Measurements from ENCODE around the gene ZNF689. TPM values are rescaled to one million over a fixed set of nuclear protein-coding genes. Genes with fewer than 3 reads are reported as not detected.

ZNF689 gene
- polyA plus RNA-seq, 1 donor, result 8.6 TPM

DNA sequence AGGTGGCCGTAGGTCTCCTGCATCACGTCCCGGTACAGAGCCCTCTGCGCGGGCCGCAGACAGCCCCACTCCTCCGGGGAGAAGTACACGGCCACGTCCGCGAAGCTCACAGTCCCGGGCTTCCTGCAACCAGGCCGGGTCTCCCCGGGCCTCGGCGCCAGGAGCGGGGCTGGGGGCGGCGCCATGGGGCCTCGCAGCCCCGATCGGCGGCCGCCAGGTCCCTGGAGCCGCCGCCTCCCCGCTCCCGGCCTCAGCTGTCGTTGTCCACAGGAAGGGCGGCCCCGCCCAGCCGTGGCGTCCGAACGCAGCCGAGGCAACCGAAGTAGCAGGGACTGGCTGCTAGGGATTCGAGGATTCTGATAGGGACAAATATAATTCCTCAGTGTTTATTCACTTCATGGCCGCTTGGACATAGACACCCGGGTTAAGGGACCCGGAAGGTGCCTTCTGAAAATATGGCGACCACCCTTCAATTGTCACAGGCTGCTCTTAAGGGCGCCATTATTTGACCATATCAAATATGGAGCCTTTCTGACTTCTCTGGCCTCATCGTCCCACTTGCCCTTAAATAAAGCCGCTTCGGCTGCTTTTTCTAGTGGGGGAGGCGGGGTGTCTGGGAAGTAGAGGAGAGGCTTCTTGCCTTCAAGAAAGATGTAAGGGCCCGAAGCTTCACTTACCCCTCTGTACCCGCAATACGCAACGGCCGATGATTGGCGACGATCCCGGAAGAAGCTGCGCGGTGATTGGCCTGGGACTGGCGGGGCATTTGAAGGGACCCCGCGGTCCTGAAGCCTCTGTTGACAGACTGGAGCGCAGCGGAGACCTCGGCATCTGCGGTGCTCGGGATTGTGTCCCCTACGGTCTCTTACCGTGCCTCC lies 38.5 kb downstream of the ZNF689 start, which contains the start of gene ZNF688:
Gene ZNF688 (minus strand): TSS at position 270 of the 878 bp plus-strand sequence. CDS start 85 bp downstream, at position 185.
- peak within 1 kb of the TSS; percentile 79 for H3K4me3 ChIP-seq (ENCODE audit: low read length)
- peak; percentile 98 to 99 for DNase-seq
- WGBS (ENCODE audit: insufficient coverage, low lambda C conversion rate), result no CpG with 5 or more reads among the region's 67 CpGs
- H3K9me3 ChIP-seq (ENCODE audit: control insufficient read depth, low read depth, low read length), result peaks cover 2% of the 10 kb centered on the region
- H3K27me3 ChIP-seq (ENCODE audit: control insufficient read depth, insufficient read depth, low read length), result no peaks in the 10 kb centered on the region
- peaks cover 16% of the 10 kb centered on the region for H3K4me1 ChIP-seq (ENCODE audit: control insufficient read depth, insufficient read depth, low read length)
- peaks cover 6% of the 10 kb centered on the region for H3K36me3 ChIP-seq (ENCODE audit: control insufficient read depth, insufficient read depth, low read length)
- H3K27ac ChIP-seq (ENCODE audit: low read length), result peak within 1 kb of the TSS; percentile 99

DNA sequence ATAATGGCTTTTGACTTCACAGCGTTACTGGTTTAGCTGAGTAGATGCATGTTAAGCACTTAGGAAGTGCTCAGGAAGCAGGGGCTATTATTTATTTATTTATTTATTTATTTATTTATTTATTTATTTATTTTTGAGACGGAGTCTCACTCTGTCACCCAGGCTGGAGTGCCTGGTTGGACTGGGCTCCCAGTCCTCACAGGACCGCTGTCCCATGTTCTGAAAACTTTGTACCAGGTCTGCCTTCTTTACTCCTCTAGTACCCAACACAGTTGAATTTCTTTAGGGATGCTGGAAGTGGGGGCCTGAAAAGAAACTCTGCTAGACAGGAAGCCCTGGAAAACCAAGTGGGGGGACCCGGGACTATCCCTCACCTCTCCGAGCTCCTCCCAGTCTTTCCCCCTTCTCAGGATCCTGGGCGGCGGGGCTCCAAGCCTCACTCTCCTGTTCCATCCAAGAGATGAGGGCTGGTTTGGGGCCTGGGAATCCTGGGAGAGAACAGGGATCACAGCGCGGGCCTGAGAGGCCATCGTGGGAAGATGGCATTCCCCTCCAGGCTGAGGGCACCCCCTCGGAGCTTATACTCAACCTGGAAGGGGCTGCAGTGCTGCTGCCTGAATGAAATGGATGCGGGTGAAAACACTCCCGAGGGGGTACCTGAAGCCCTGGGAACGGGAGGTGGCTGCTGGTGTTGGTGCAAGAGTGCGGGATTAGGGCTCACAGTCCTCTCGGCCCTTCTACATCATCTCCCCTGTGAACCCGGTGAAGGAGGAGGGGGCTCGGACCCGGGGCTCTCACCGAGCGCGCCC lies 39.3 kb downstream of the ZNF689 start:
- DNase-seq, result peak; percentile 23 to 70
- Histone ChIP-seq H3K4me3 (ENCODE audit: low read length) (peak overlapping the region; percentile 79), H3K9me3 (ENCODE audit: control insufficient read depth, low read depth, low read length) (peaks cover 2% of the 10 kb centered on the region), H3K36me3 (ENCODE audit: control insufficient read depth, insufficient read depth, low read length) (peaks cover 3% of the 10 kb centered on the region), H3K27ac (ENCODE audit: low read length) (peak overlapping the region; percentile 99), H3K27me3 (ENCODE audit: control insufficient read depth, insufficient read depth, low read length) (no peaks in the 10 kb centered on the region), H3K4me1 (ENCODE audit: control insufficient read depth, insufficient read depth, low read length) (peaks cover 16% of the 10 kb centered on the region)
- whole genome bisulfite sequencing (ENCODE audit: insufficient coverage, low lambda C conversion rate), result 40% methylated on average over 2 of the region's 22 CpGs

DNA sequence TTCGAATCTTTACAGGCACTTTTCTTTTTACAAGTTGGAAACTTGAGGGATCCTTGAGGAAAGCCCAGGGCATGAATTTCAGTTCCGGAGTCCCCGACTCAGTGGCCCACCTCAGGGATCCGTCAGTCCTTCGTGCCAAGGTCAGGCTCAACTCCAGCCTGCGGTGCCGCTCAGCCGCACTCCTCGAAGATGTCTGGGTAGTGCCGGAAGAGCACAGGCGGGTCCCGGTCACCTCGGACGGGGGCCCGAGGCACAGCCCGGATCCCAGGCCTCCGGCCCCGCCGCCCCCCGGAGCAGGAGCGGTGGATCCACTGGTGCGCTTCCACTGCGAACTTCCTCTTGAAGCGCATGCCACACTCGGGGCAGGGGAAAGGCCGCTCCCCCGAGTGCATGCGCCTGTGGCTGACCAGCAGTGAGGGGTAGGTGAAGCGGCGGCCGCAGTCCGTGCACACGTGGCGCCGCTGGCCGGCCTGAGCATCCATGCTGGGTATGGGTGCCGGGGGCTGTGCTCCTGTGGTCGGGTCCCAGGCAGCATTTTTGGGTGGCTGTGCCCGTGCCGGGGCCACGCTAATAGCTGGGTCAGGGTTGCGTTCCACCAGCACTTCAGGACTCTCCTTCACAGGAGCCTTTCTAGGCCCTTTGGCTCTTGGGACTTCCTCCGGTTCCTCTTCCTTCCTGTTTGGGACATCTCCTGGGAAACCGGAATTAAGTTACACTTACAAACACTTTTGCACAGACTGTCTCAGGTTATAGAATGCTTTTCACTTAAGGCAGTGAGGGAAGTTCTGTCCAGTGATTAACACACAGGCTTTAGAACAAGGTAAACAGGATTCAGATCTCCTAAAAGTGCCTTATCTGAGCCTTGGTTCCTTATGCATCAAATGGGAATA lies 40.2 kb downstream of the ZNF689 start:
- peak in 1 of 2 donors; percentile 23 for DNase-seq
- no peak overlapping the region for H3K4me3 ChIP-seq (ENCODE audit: low read length)
- H3K36me3 ChIP-seq (ENCODE audit: control insufficient read depth, insufficient read depth, low read length), result peaks cover 3% of the 10 kb centered on the region
- no CpG with 5 or more reads among the region's 44 CpGs for WGBS (ENCODE audit: insufficient coverage, low lambda C conversion rate)
- H3K27ac ChIP-seq (ENCODE audit: low read length), result peak overlapping the region; percentile 99
- peaks cover 16% of the 10 kb centered on the region for H3K4me1 ChIP-seq (ENCODE audit: control insufficient read depth, insufficient read depth, low read length)
- peaks cover 2% of the 10 kb centered on the region for H3K9me3 ChIP-seq (ENCODE audit: control insufficient read depth, low read depth, low read length)
- H3K27me3 ChIP-seq (ENCODE audit: control insufficient read depth, insufficient read depth, low read length), result no peaks in the 10 kb centered on the region

- WGBS (ENCODE audit: insufficient coverage, low lambda C conversion rate), result no CpG with 5 or more reads among the region's 3 CpGs
- H3K4me1 ChIP-seq (ENCODE audit: control insufficient read depth, insufficient read depth, low read length), result peaks cover 16% of the 10 kb centered on the region
Measured at GRCh38 chr16:30569281-30569680, 40.9 kb downstream of the ZNF689 start.

GRCh38 chr16:30567991-30568638 lies 42.1 kb downstream of the ZNF689 start:
- WGBS (ENCODE audit: insufficient coverage, low lambda C conversion rate), result 100% methylated on average over 1 of the region's 6 CpGs
- peak in 1 of 2 donors; percentile 38 for DNase-seq

More at GRCh38 chr16:30569281-30569680, 40.9 kb downstream of the ZNF689 start:
- Histone ChIP-seq H3K9me3 (ENCODE audit: control insufficient read depth, low read depth, low read length) (peaks cover 2% of the 10 kb centered on the region), H3K27me3 (ENCODE audit: control insufficient read depth, insufficient read depth, low read length) (no peaks in the 10 kb centered on the region), H3K27ac (ENCODE audit: low read length) (no peak overlapping the region), H3K36me3 (ENCODE audit: control insufficient read depth, insufficient read depth, low read length) (peaks cover 3% of the 10 kb centered on the region), H3K4me3 (ENCODE audit: low read length) (no peak overlapping the region)
- DNase-seq, result no peak

GRCh38 chr16:30567160-30567990 lies 42.8 kb downstream of the ZNF689 start:
- no peak overlapping the region for H3K4me3 ChIP-seq (ENCODE audit: low read length)
- peaks cover 12% of the 10 kb centered on the region for H3K4me1 ChIP-seq (ENCODE audit: control insufficient read depth, insufficient read depth, low read length)
- peaks cover 3% of the 10 kb centered on the region for H3K36me3 ChIP-seq (ENCODE audit: control insufficient read depth, insufficient read depth, low read length)
- no peak overlapping the region for H3K27ac ChIP-seq (ENCODE audit: low read length)
- peaks cover 2% of the 10 kb centered on the region for H3K9me3 ChIP-seq (ENCODE audit: control insufficient read depth, low read depth, low read length)
- no peaks in the 10 kb centered on the region for H3K27me3 ChIP-seq (ENCODE audit: control insufficient read depth, insufficient read depth, low read length)
- WGBS (ENCODE audit: insufficient coverage, low lambda C conversion rate), result 100% methylated on average over 1 of the region's 14 CpGs
- DNase-seq, result no peak

More at GRCh38 chr16:30567991-30568638, 42.1 kb downstream of the ZNF689 start:
- Histone ChIP-seq H3K4me1 (ENCODE audit: control insufficient read depth, insufficient read depth, low read length) (peaks cover 16% of the 10 kb centered on the region), H3K27ac (ENCODE audit: low read length) (no peak overlapping the region), H3K9me3 (ENCODE audit: control insufficient read depth, low read depth, low read length) (peaks cover 2% of the 10 kb centered on the region), H3K27me3 (ENCODE audit: control insufficient read depth, insufficient read depth, low read length) (no peaks in the 10 kb centered on the region), H3K36me3 (ENCODE audit: control insufficient read depth, insufficient read depth, low read length) (peaks cover 3% of the 10 kb centered on the region), H3K4me3 (ENCODE audit: low read length) (no peak overlapping the region)

GRCh38 chr16:30566531-30566930 lies 43.7 kb downstream of the ZNF689 start:
- Histone ChIP-seq H3K27ac (ENCODE audit: low read length) (no peak overlapping the region), H3K9me3 (ENCODE audit: control insufficient read depth, low read depth, low read length) (peaks cover 2% of the 10 kb centered on the region), H3K27me3 (ENCODE audit: control insufficient read depth, insufficient read depth, low read length) (no peaks in the 10 kb centered on the region), H3K4me3 (ENCODE audit: low read length) (no peak overlapping the region), H3K4me1 (ENCODE audit: control insufficient read depth, insufficient read depth, low read length) (peaks cover 9% of the 10 kb centered on the region), H3K36me3 (ENCODE audit: control insufficient read depth, insufficient read depth, low read length) (peaks cover 3% of the 10 kb centered on the region)
- 100% methylated on average over 2 of the region's 4 CpGs for WGBS (ENCODE audit: insufficient coverage, low lambda C conversion rate)
- no peak for DNase-seq

- Histone ChIP-seq H3K9me3 (ENCODE audit: control insufficient read depth, low read depth, low read length) (peaks cover 4% of the 10 kb centered on the region), H3K27ac (ENCODE audit: low read length) (no peak overlapping the region), H3K4me3 (ENCODE audit: low read length) (no peak overlapping the region), H3K36me3 (ENCODE audit: control insufficient read depth, insufficient read depth, low read length) (peaks cover 3% of the 10 kb centered on the region), H3K27me3 (ENCODE audit: control insufficient read depth, insufficient read depth, low read length) (no peaks in the 10 kb centered on the region), H3K4me1 (ENCODE audit: control insufficient read depth, insufficient read depth, low read length) (peaks cover 9% of the 10 kb centered on the region)
- DNase-seq, result no peak
- no CpG with 5 or more reads among the region's 8 CpGs for WGBS (ENCODE audit: insufficient coverage, low lambda C conversion rate)
Measured at GRCh38 chr16:30565984-30566383, 44.2 kb downstream of the ZNF689 start.

- Histone ChIP-seq H3K4me1 (ENCODE audit: control insufficient read depth, insufficient read depth, low read length) (peaks cover 9% of the 10 kb centered on the region), H3K4me3 (ENCODE audit: low read length) (no peak overlapping the region), H3K9me3 (ENCODE audit: control insufficient read depth, low read depth, low read length) (peaks cover 4% of the 10 kb centered on the region), H3K36me3 (ENCODE audit: control insufficient read depth, insufficient read depth, low read length) (peaks cover 3% of the 10 kb centered on the region), H3K27ac (ENCODE audit: low read length) (no peak overlapping the region), H3K27me3 (ENCODE audit: control insufficient read depth, insufficient read depth, low read length) (no peaks in the 10 kb centered on the region)
- WGBS (ENCODE audit: insufficient coverage, low lambda C conversion rate), result 78% methylated on average over 4 of the region's 7 CpGs
- DNase-seq, result no peak
Measured at GRCh38 chr16:30565526-30565925, 44.7 kb downstream of the ZNF689 start.

Measured in large intestine (tissue), 3 donors.